HCT116 (cell line): ENCODE measurements around the gene SMARCE1. TPM values are rescaled to one million over a fixed set of nuclear protein-coding genes. Genes with fewer than 3 reads are reported as not detected.

Source experiments
- ATAC-seq: fragments of 200-7000 bp; cut with Tn5 transposase; 2 replicates; pipeline ENCODE4 v1.9.1; 2020; ENCODE audit warnings: mild to moderate bottlenecking, moderate library complexity
- BruUV-seq: library from RNA; stranded (reverse); fragments of 400-500 nt; replicated peaks from 2 replicates; lab custom pipeline; 2021; lab: Mats Ljungman, UMichigan
- CTCF ChIA-PET: fragments of 300-600 bp; sonication (Branson Sonifier 250); formaldehyde crosslinking; loops from one replicate; lab custom pipeline; 2021; ENCODE audit warnings: antibody characterized with exemption; lab: Charles Lee
- POLR2A ChIA-PET: fragments of 300-600, 350-600 bp; sonication (Branson Sonifier 250); formaldehyde crosslinking; loops from one replicate; lab custom pipeline; 2021; ENCODE audit warnings: antibody characterized with exemption; lab: Charles Lee
- RAD21 ChIA-PET, 2 experiments: fragments of 300-600 bp; sonication (Branson Sonifier 250); formaldehyde crosslinking; loops; one replicate each; lab custom pipeline; 2023; ENCODE audit warnings: low total read pairs in 2 of 2; ENCODE audit not compliant: uncharacterized antibody in 2 of 2, unreplicated experiment in 2 of 2, low non-redundant PET in 1 of 2; lab: Charles Lee
- DNase-seq: peaks from one replicate; pipeline ENCODE4 v3.0.0-alpha.2; 2010; ENCODE audit warnings: low read depth, low spot score
- H2AFZ ChIP-seq: fragments of 200-600 bp; shearing (Covaris generic), sonication (generic); 2 replicates; pipeline ENCODE4 v1.6.1; 2017; ENCODE audit warnings: low read depth, mixed run types, mixed read lengths, antibody characterized with exemption, low read length; ENCODE audit not compliant: poor library complexity, severe bottlenecking
- H3K27ac ChIP-seq: 2 replicates; pipeline ENCODE4 v1.5.1; 2012; ENCODE audit warnings: low read depth, low read length
- H3K27me3 ChIP-seq: fragments of 200-600 bp; sonication (generic); 2 replicates; pipeline ENCODE4 v1.6.1; 2016; ENCODE audit warnings: mixed run types, low read length, mixed read lengths; ENCODE audit not compliant: insufficient read depth
- H3K36me3 ChIP-seq, 2 experiments: fragments of 200-500 bp in 1 of 2; fragments of 200-600 bp in 1 of 2; sonication (Bioruptor generic) in 1 of 2; sonication (generic) in 1 of 2; 2 replicates each; pipeline versions ENCODE4 v1.5.1 to v1.6.1; 2014 to 2016; ENCODE audit warnings: low read length in 2 of 2, inconsistent platforms in 1 of 2, mixed read lengths in 1 of 2, mixed run types in 1 of 2; ENCODE audit not compliant: insufficient read depth in 2 of 2, control insufficient read depth in 1 of 2
- H3K4me1 ChIP-seq, 2 experiments: fragments of 200-600 bp in 1 of 2; sonication (generic) in 1 of 2; 2 replicates each; pipeline versions ENCODE4 v1.5.1 to v1.6.1; 2012 to 2017; ENCODE audit warnings: low read length in 2 of 2, inconsistent platforms in 1 of 2, mild to moderate bottlenecking in 1 of 2, mixed read lengths in 1 of 2, mixed run types in 1 of 2, moderate library complexity in 1 of 2; ENCODE audit not compliant: insufficient read depth in 2 of 2, control insufficient read depth in 1 of 2
- H3K4me2 ChIP-seq: fragments of 200-600 bp; sonication (generic); 2 replicates; pipeline ENCODE4 v1.6.1; 2017; ENCODE audit warnings: mixed run types, low read length, mixed read lengths
- H3K4me3 ChIP-seq, 2 experiments: fragments of 200-600 bp in 1 of 2; sonication (generic) in 1 of 2; replicated peaks in 1 of 2; 2 replicates each; pipeline ENCODE4 v1.5.1; 2011 to 2016; ENCODE audit warnings: low read length in 2 of 2, control low read depth in 1 of 2, low read depth in 1 of 2, mild to moderate bottlenecking in 1 of 2, mixed read lengths in 1 of 2, mixed run types in 1 of 2
- H3K79me2 ChIP-seq: fragments of 200-600 bp; sonication (generic); 2 replicates; pipeline ENCODE4 v1.6.1; 2017; ENCODE audit warnings: mild to moderate bottlenecking, mixed run types, low read length, moderate library complexity, mixed read lengths; ENCODE audit not compliant: insufficient read depth
- H3K9ac ChIP-seq: fragments of 200-600 bp; sonication (generic); 2 replicates; pipeline ENCODE4 v1.6.1; 2016; ENCODE audit warnings: low read length, mixed read lengths
- H3K9me2 ChIP-seq: fragments of 200-600 bp; sonication (generic), shearing (Covaris generic); 2 replicates; pipeline ENCODE4 v1.6.1; 2017; ENCODE audit warnings: mixed run types, mild to moderate bottlenecking, moderate library complexity; ENCODE audit not compliant: insufficient read depth
- H3K9me3 ChIP-seq, 2 experiments: fragments of 200-500 bp in 1 of 2; fragments of 200-600 bp in 1 of 2; sonication (Bioruptor generic) in 1 of 2; sonication (generic) in 1 of 2; 2 replicates each; pipeline ENCODE4 v1.6.1; 2014 to 2017; ENCODE audit warnings: low read length in 2 of 2, mixed read lengths in 2 of 2, inconsistent platforms in 1 of 2, low read depth in 1 of 2, mild to moderate bottlenecking in 1 of 2, mixed run types in 1 of 2, moderate library complexity in 1 of 2; ENCODE audit not compliant: control insufficient read depth in 1 of 2, insufficient read depth in 1 of 2
- H4K20me1 ChIP-seq: fragments of 200-600 bp; sonication (generic), shearing (Covaris generic); 2 replicates; pipeline ENCODE4 v1.6.1; 2017; ENCODE audit warnings: mixed run types, mild to moderate bottlenecking, moderate library complexity; ENCODE audit not compliant: insufficient read depth
- CBX3 ChIP-seq: IDR thresholded peaks from 2 replicates; pipeline ENCODE4 v1.6.1; 2012; ENCODE audit warnings: low read depth
- CEBPB ChIP-seq: IDR thresholded peaks from 2 replicates; pipeline ENCODE4 v1.6.1; 2012; ENCODE audit warnings: low read depth
- EZH2 ChIP-seq: fragments of 200-600 bp; sonication (generic); IDR thresholded peaks from 2 replicates; pipeline ENCODE4 v1.6.1; 2017; ENCODE audit warnings: antibody characterized with exemption, mixed run types
- MAX ChIP-seq: IDR thresholded peaks from 2 replicates; pipeline ENCODE4 v1.6.1; 2012
- TCF7L2 ChIP-seq: IDR thresholded peaks from 2 replicates; pipeline ENCODE4 v1.7.0; 2011; ENCODE audit warnings: borderline replicate concordance, inconsistent platforms; ENCODE audit not compliant: insufficient read depth, insufficient read length; ENCODE audit errors: extremely low read depth
- ZBTB33 ChIP-seq: IDR thresholded peaks from 2 replicates; pipeline ENCODE4 v1.6.1; 2011; ENCODE audit warnings: mild to moderate bottlenecking, low read length, moderate library complexity; ENCODE audit not compliant: insufficient replicate concordance; ENCODE audit errors: extremely low read depth
- intact Hi-C: fragments of 100-400 bp; cut with micrococcal nuclease; formaldehyde crosslinking; loops from 2 replicates; pipeline ENCODE4 v1.10.0; 2022
- total RNA-seq: library from RNA; stranded (reverse); gene quantifications from one replicate; pipeline ENCODE4 v1.2.1, GENCODE V29; 2021; ENCODE audit not compliant: unreplicated experiment

SMARCE1 gene
- total RNA-seq, 1 experiment from 2014 or later = 136 TPM

- TF ChIP-seq MAX = no peak
- TF ChIP-seq EZH2 = no peak
- no peak for TF ChIP-seq ZBTB33
- TF ChIP-seq TCF7L2 = no peak
- TF ChIP-seq, all 23 proteins: peak for 0
Observed at GRCh38 chr17:40602445-40603443, 44.9 kb downstream of the SMARCE1 start (continued).

- H4K20me1 ChIP-seq = no peaks in the 10 kb centered on the region
- no peak overlapping the region for H3K4me3 ChIP-seq
- POLR2A ChIA-PET = no interaction called here
- DNase-seq = peak; percentile 6
- TF ChIP-seq MAX (peak; percentile 53; the same call in 1 of the 2 replicates), CBX3 (peak; percentile 36; the same call in 1 of the 2 replicates), CEBPB (no peak)
- peak overlapping the region; percentile 40 for H3K4me2 ChIP-seq
- no peaks in the 10 kb centered on the region for H3K27me3 ChIP-seq
- H3K9me3 ChIP-seq = no peaks in the 10 kb centered on the region
- H3K79me2 ChIP-seq = no peaks in the 10 kb centered on the region
- peak; percentile 60 for ATAC-seq
- BruUV-seq = no TSS peak
- intact Hi-C loops = no loop called here
- RAD21 ChIA-PET = no interaction called here
- H3K27ac ChIP-seq = no peak overlapping the region
- no peak overlapping the region for H3K9ac ChIP-seq
- H3K36me3 ChIP-seq = no peaks in the 10 kb centered on the region
- H3K4me1 ChIP-seq = peaks cover 8 to 14% of the 10 kb centered on the region in 2 experiments
- H2AFZ ChIP-seq = peak overlapping the region; percentile 56
- H3K9me2 ChIP-seq = no peaks in the 10 kb centered on the region
- CTCF ChIA-PET = interaction anchor here (1.3 kb wide), 1 partner anchor 19 kb away, joined by 3 read pairs; no protein-coding TSS in a partner anchor
Observed at GRCh38 chr17:40600486-40601046, 47.1 kb downstream of the SMARCE1 start.
